SK-N-SH (cell line): ENCODE results near the gene FASTK. TPM values are rescaled to one million over a fixed set of nuclear protein-coding genes. Genes with fewer than 3 reads are reported as not detected.

Experiments
- CTCF ChIA-PET: fragments of 300-600, 350-600 bp; formaldehyde crosslinking; extraction: SDS; loops from one replicate; lab custom pipeline; 2021; lab: Yijun Ruan, JAX
- POLR2A ChIA-PET: fragments of 350-600 bp; sonication (Branson Sonifier 250); formaldehyde crosslinking; extraction: SDS; loops from one replicate; lab custom pipeline; 2020; ENCODE audit warnings: antibody characterized with exemption, inconsistent platforms; lab: Yijun Ruan, JAX
- DNase-seq: peaks from one replicate; pipeline ENCODE4 v3.0.0; 2012
- H2AFZ ChIP-seq: fragments of 200-600 bp; sonication (generic); 2 replicates; pipeline ENCODE4 v1.8.1; 2016; ENCODE audit warnings: antibody characterized with exemption, mild to moderate bottlenecking, low read depth
- H3F3A ChIP-seq: fragments of 200-600 bp; sonication (generic); replicated peaks from 2 replicates; pipeline ENCODE3; 2016; ENCODE audit warnings: antibody characterized with exemption, mild to moderate bottlenecking; ENCODE audit not compliant: insufficient read depth
- H3K27ac ChIP-seq, 2 experiments: fragments of 200-500 bp in 1 of 2; fragments of 200-600 bp in 1 of 2; sonication (Bioruptor generic) in 1 of 2; sonication (generic), shearing (Covaris generic) in 1 of 2; 2 replicates each; pipeline versions ENCODE4 v1.5.1 to v1.6.1; 2014 to 2016; ENCODE audit warnings: low read depth in 2 of 2, inconsistent platforms in 1 of 2, low read length in 1 of 2, mild to moderate bottlenecking in 1 of 2, mixed read lengths in 1 of 2
- H3K27me3 ChIP-seq: fragments of 200-600 bp; sonication (generic), shearing (Covaris generic); 2 replicates; pipeline ENCODE4 v1.6.1; 2016; ENCODE audit warnings: mixed run types; ENCODE audit not compliant: insufficient read depth
- H3K36me3 ChIP-seq, 2 experiments: fragments of 200-500 bp in 1 of 2; fragments of 200-600 bp in 1 of 2; sonication (Bioruptor generic) in 1 of 2; sonication (generic) in 1 of 2; replicated peaks in 1 of 2; 2 replicates each; pipeline versions ENCODE3 to v1.5.1; 2014 to 2016; ENCODE audit warnings: low read length in 1 of 2, mild to moderate bottlenecking in 1 of 2; ENCODE audit not compliant: insufficient read depth in 2 of 2, control insufficient read depth in 1 of 2
- H3K4me1 ChIP-seq, 2 experiments: fragments of 200-500 bp in 1 of 2; fragments of 200-600 bp in 1 of 2; sonication (Bioruptor generic) in 1 of 2; sonication (generic), shearing (Covaris generic) in 1 of 2; 2 replicates each; pipeline versions ENCODE4 v1.5.1 to v1.6.1; 2014 to 2016; ENCODE audit warnings: low read depth in 1 of 2, low read length in 1 of 2, mixed run types in 1 of 2; ENCODE audit not compliant: insufficient read depth in 2 of 2, control insufficient read depth in 1 of 2
- H3K4me2 ChIP-seq: fragments of 200-600 bp; sonication (generic), shearing (Covaris generic); 2 replicates; pipeline ENCODE4 v1.6.1; 2017; ENCODE audit warnings: mixed run types
- H3K4me3 ChIP-seq, 2 experiments: fragments of 200-500 bp in 1 of 2; fragments of 200-600 bp in 1 of 2; sonication (Bioruptor generic) in 1 of 2; sonication (generic), shearing (Covaris generic) in 1 of 2; 2 replicates each; pipeline versions ENCODE4 v1.5.1 to v1.8.1; 2014 to 2016; ENCODE audit warnings: low read depth in 2 of 2, inconsistent platforms in 1 of 2, low read length in 1 of 2, mild to moderate bottlenecking in 1 of 2, mixed read lengths in 1 of 2, moderate library complexity in 1 of 2
- H3K79me2 ChIP-seq: fragments of 200-600 bp; sonication (generic); 2 replicates; pipeline ENCODE4 v1.8.1; 2017; ENCODE audit warnings: mild to moderate bottlenecking; ENCODE audit not compliant: insufficient read depth
- H3K9ac ChIP-seq: fragments of 200-600 bp; sonication (generic); 2 replicates; pipeline ENCODE4 v1.6.1; 2017; ENCODE audit warnings: mixed run types
- H3K9me2 ChIP-seq: fragments of 200-600 bp; sonication (generic); 2 replicates; pipeline ENCODE4 v1.6.1; 2017; ENCODE audit warnings: mixed run types
- H3K9me3 ChIP-seq: fragments of 200-600 bp; sonication (generic); 2 replicates; pipeline ENCODE4 v1.6.1; 2017; ENCODE audit warnings: mixed run types, mild to moderate bottlenecking, moderate library complexity
- H4K20me1 ChIP-seq: fragments of 200-600 bp; sonication (generic); 2 replicates; pipeline ENCODE4 v1.6.1; 2017; ENCODE audit warnings: mild to moderate bottlenecking, mixed run types; ENCODE audit not compliant: insufficient read depth
- CTCF ChIP-seq: fragments of 200-600 bp; sonication (generic); IDR thresholded peaks from 2 replicates; pipeline ENCODE4 v1.6.1; 2017; ENCODE audit warnings: antibody characterized with exemption, mild to moderate bottlenecking, moderate library complexity
- EP300 ChIP-seq, 2 experiments: IDR thresholded peaks; 2 replicates each; pipeline versions ENCODE4 v1.4.0 to v1.6.1; 2012; ENCODE audit warnings: borderline replicate concordance in 1 of 2, low read depth in 1 of 2, low read length in 1 of 2
- FOXJ3 ChIP-seq: sonication (generic); formaldehyde crosslinking; IDR thresholded peaks from 2 replicates; pipeline ENCODE4 v1.5.1; 2020; ENCODE audit warnings: mild to moderate bottlenecking, missing genetic modification reagents
- FOXM1 ChIP-seq: IDR thresholded peaks from 2 replicates; pipeline ENCODE4 v1.4.0; 2012; ENCODE audit warnings: low read depth, mild to moderate bottlenecking
- IRF3 ChIP-seq: fragments of 150-350 bp; IDR thresholded peaks from 2 replicates; pipeline ENCODE4 v1.6.1; 2016; ENCODE audit warnings: mild to moderate bottlenecking, low read depth, low read length
- MAX ChIP-seq: IDR thresholded peaks from 2 replicates; pipeline ENCODE4 v1.4.0; 2012; ENCODE audit warnings: low read depth
- MXI1 ChIP-seq: IDR thresholded peaks from 2 replicates; pipeline ENCODE4 v1.6.1; 2012; ENCODE audit warnings: mild to moderate bottlenecking, low read depth, low read length, improper control_type of control experiment
- NFIC ChIP-seq: IDR thresholded peaks from 2 replicates; pipeline ENCODE4 v1.4.0; 2012; ENCODE audit warnings: borderline replicate concordance
- NRF1 ChIP-seq: IDR thresholded peaks from 2 replicates; pipeline ENCODE4 v1.6.1; 2012; ENCODE audit warnings: low read depth, mild to moderate bottlenecking, low read length
- POLR2AphosphoS5 ChIP-seq: IDR thresholded peaks from 2 replicates; pipeline ENCODE4 v1.6.1; 2012; ENCODE audit warnings: low read depth, low read length
- RAD21 ChIP-seq: IDR thresholded peaks from 2 replicates; pipeline ENCODE4 v1.6.1; 2012; ENCODE audit warnings: mild to moderate bottlenecking, low read length
- RXRA ChIP-seq: IDR thresholded peaks from 2 replicates; pipeline ENCODE4 v1.4.0; 2012; ENCODE audit warnings: low read depth, mild to moderate bottlenecking, borderline replicate concordance
- SIN3A ChIP-seq: IDR thresholded peaks from 2 replicates; pipeline ENCODE4 v1.6.1; 2012; ENCODE audit warnings: low read depth, mild to moderate bottlenecking, low read length, moderate library complexity, borderline replicate concordance
- SMC3 ChIP-seq: IDR thresholded peaks from 2 replicates; pipeline ENCODE4 v1.6.1; 2012; ENCODE audit warnings: low read depth, low read length, improper control_type of control experiment
- TAF1 ChIP-seq: IDR thresholded peaks from 2 replicates; pipeline ENCODE4 v1.6.1; 2012; ENCODE audit warnings: low read depth, mild to moderate bottlenecking, low read length, moderate library complexity, borderline replicate concordance
- TEAD4 ChIP-seq: IDR thresholded peaks from 2 replicates; pipeline ENCODE4 v1.4.0; 2012; ENCODE audit warnings: mild to moderate bottlenecking, borderline replicate concordance; ENCODE audit not compliant: insufficient read depth
- USF1 ChIP-seq: IDR thresholded peaks from 2 replicates; pipeline ENCODE4 v1.4.0; 2012; ENCODE audit warnings: low read depth, borderline replicate concordance
- USF2 ChIP-seq: fragments of 150-350 bp; IDR thresholded peaks from 2 replicates; pipeline ENCODE4 v1.6.1; 2017; ENCODE audit warnings: antibody characterized with exemption, low read length, low read depth, borderline replicate concordance
- WGBS: methylation state at CpG from one replicate; pipeline ENCODE4 v1.1.6; 2017; ENCODE audit warnings: low lambda C conversion rate; 5-methylcytosine and 5-hydroxymethylcytosine counted together
- polyA plus RNA-seq, 3 experiments: library from polyadenylated mRNA; depleted of rRNA; stranded (reverse); fragments of >200 nt; gene quantifications; 2 replicates each; pipeline ENCODE4 v1.2.3, GENCODE V29; 2012

The FASTK gene
- polyA plus RNA-seq, 1 of the 3 experiments (the other 2 are of a cell fraction), result 125 TPM

GRCh38 chr7:151075662-151075971, 5.0 kb downstream of the FASTK start:
- peaks cover 10 to 15% of the 10 kb centered on the region in 2 experiments for H3K4me1 ChIP-seq
- no peak overlapping the region for H3K4me3 ChIP-seq

GRCh38 chr7:151074817-151075661, 5.6 kb downstream of the FASTK start:
- H3K9me2 ChIP-seq, result no peaks in the 10 kb centered on the region
- ChIA-PET CTCF (interaction anchor here (0.6 to 21.3 kb wide), 5 partner anchors 11 to 678 kb away, joined by 3 to 474 read pairs (median 3); partner anchors contain the start of genes CDK5 and SLC4A2), POLR2A (interaction anchor here (1.3 to 1.5 kb wide), 2 partner anchors 8 to 47 kb away, joined by 4 to 5 read pairs; partner anchors contain the start of gene ABCB8)
- 94% methylated on average over 26 of the region's 26 CpGs for WGBS
- peaks cover 48% of the 10 kb centered on the region for H3F3A ChIP-seq
- no peaks in the 10 kb centered on the region; the same call in 1 of the 2 replicates for H4K20me1 ChIP-seq
- H3K9ac ChIP-seq, result no peak overlapping the region
- H3K4me3 ChIP-seq, result no peak overlapping the region
- peaks cover 40 to 82% of the 10 kb centered on the region in 2 experiments for H3K36me3 ChIP-seq
- no peak overlapping the region for H3K27ac ChIP-seq
- peaks cover 10 to 14% of the 10 kb centered on the region in 2 experiments for H3K4me1 ChIP-seq
- H2AFZ ChIP-seq, result no peak overlapping the region
- H3K9me3 ChIP-seq, result no peaks in the 10 kb centered on the region
- H3K79me2 ChIP-seq, result peaks cover 26% of the 10 kb centered on the region
- H3K4me2 ChIP-seq, result no peak overlapping the region
- DNase-seq, result no peak
- H3K27me3 ChIP-seq, result no peaks in the 10 kb centered on the region
- TF ChIP-seq NRF1, result no peak
- TF ChIP-seq FOXJ3 (CRISPR knock-in tag), result no peak
- no peak for TF ChIP-seq IRF3
- TF ChIP-seq RXRA, result no peak
- TF ChIP-seq RAD21, result no peak
- no peak for TF ChIP-seq POLR2AphosphoS5
- TF ChIP-seq CTCF, result no peak
- no peak for TF ChIP-seq USF1
- TF ChIP-seq MAX, result no peak
- TF ChIP-seq SMC3, result no peak
- TF ChIP-seq TAF1, result no peak
- no peak for TF ChIP-seq EP300 (IDR thresholded peaks at IDR 0.05; ENCODE audit: borderline replicate concordance in 1 of 2, low read depth in 1 of 2, low read length in 1 of 2)
- TF ChIP-seq USF2, result no peak
- TF ChIP-seq SIN3A, result no peak

More at GRCh38 chr7:151075662-151075971, 5.0 kb downstream of the FASTK start:
- H3K36me3 ChIP-seq, result peaks cover 40 to 76% of the 10 kb centered on the region in 2 experiments
- TF ChIP-seq EP300 (IDR thresholded peaks at IDR 0.05; ENCODE audit: borderline replicate concordance in 1 of 2, low read depth in 1 of 2, low read length in 1 of 2) (no peak), NFIC (no peak), FOXM1 (no peak), MXI1 (no peak), USF2 (no peak), SMC3 (no peak), FOXJ3 (CRISPR knock-in tag) (no peak), TEAD4 (no peak), POLR2AphosphoS5 (no peak)
- 86% methylated on average over 7 of the region's 7 CpGs for WGBS
- H3K9ac ChIP-seq, result no peak overlapping the region
- no peaks in the 10 kb centered on the region; the same call in 1 of the 2 replicates for H4K20me1 ChIP-seq
- ChIA-PET POLR2A (interaction anchor here (1.3 to 1.5 kb wide), 2 partner anchors 9 to 48 kb away, joined by 4 to 5 read pairs; partner anchors contain the start of gene ABCB8), CTCF (interaction anchor here (0.6 to 21.3 kb wide), 5 partner anchors 8 to 678 kb away, joined by 3 to 474 read pairs (median 4); partner anchors contain the start of genes CDK5 and SLC4A2)
- no peaks in the 10 kb centered on the region for H3K27me3 ChIP-seq
- peaks cover 32% of the 10 kb centered on the region for H3K79me2 ChIP-seq
- DNase-seq, result no peak
- no peaks in the 10 kb centered on the region for H3K9me2 ChIP-seq
- H3K27ac ChIP-seq, result no peak overlapping the region
- H3F3A ChIP-seq, result peaks cover 48% of the 10 kb centered on the region
- H3K9me3 ChIP-seq, result no peaks in the 10 kb centered on the region
- no peak overlapping the region for H2AFZ ChIP-seq
- H3K4me2 ChIP-seq, result no peak overlapping the region
